ENCODE results near the gene TST. TPM values are rescaled to one million over a fixed set of nuclear protein-coding genes. Genes with fewer than 3 reads are reported as not detected.

Gene TST
- polyA plus RNA-seq, 2 of the 4 experiments (the other 2 are of a cell fraction): 43.2 to 50.1 TPM

DNA sequence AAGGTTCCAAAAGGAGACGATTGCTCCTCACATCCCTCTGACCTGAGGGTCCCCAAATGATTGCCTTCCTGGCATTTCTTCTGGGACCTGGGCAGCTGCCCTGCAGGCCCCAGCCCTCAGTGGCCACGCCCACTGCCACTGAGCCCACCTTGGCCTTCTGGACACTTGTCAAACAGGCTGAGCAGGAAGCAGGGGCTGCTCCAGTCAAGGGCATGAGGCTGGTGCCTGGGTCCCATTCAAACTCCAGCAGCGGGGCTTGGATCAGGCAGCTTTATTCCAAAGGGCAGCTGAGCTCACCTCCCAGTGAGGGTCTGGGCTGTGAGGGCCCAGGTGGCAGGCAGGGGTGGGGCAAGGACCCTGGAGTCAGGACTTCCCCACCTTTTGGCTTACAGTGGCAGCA lies 45.9 kb upstream of the TST start:
- TF ChIP-seq EHMT2 (IDR thresholded peaks at IDR 0.05; ENCODE audit: low read depth) (no peak), ZFP36 (IDR thresholded peaks at IDR 0.05; ENCODE audit: borderline replicate concordance, partially characterized antibody) (no peak), HOXB13 (CRISPR knock-in tag; IDR thresholded peaks at IDR 0.05; ENCODE audit: low read depth) (no peak), SMC3 (IDR thresholded peaks at IDR 0.05) (no peak), MYC (IDR thresholded peaks at IDR 0.05; ENCODE audit: borderline replicate concordance, low read length) (no peak), NR3C1 (IDR thresholded peaks at IDR 0.05) (no peak), POLR2A (IDR thresholded peaks at IDR 0.05; ENCODE audit: low read length) (no peak), FOSB (CRISPR knock-in tag; IDR thresholded peaks at IDR 0.05) (no peak), CBX8 (IDR thresholded peaks at IDR 0.05) (no peak), RNF2 (IDR thresholded peaks at IDR 0.05; ENCODE audit: borderline replicate concordance, low read depth) (no peak), RAD21 (conservative IDR thresholded peaks at IDR 0.05 in 1 of 2, IDR thresholded peaks at IDR 0.05 in 1 of 2) (no peak), HOXB5 (CRISPR knock-in tag; IDR thresholded peaks at IDR 0.05) (no peak)
- TF ChIP-seq, protein P1, sequence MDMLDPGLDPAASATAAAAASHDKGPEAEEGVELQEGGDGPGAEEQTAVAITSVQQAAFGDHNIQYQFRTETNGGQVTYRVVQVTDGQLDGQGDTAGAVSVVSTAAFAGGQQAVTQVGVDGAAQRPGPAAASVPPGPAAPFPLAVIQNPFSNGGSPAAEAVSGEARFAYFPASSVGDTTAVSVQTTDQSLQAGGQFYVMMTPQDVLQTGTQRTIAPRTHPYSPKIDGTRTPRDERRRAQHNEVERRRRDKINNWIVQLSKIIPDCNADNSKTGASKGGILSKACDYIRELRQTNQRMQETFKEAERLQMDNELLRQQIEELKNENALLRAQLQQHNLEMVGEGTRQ (IDR thresholded peaks at IDR 0.05): no peak
- TF ChIP-seq, protein P2, sequence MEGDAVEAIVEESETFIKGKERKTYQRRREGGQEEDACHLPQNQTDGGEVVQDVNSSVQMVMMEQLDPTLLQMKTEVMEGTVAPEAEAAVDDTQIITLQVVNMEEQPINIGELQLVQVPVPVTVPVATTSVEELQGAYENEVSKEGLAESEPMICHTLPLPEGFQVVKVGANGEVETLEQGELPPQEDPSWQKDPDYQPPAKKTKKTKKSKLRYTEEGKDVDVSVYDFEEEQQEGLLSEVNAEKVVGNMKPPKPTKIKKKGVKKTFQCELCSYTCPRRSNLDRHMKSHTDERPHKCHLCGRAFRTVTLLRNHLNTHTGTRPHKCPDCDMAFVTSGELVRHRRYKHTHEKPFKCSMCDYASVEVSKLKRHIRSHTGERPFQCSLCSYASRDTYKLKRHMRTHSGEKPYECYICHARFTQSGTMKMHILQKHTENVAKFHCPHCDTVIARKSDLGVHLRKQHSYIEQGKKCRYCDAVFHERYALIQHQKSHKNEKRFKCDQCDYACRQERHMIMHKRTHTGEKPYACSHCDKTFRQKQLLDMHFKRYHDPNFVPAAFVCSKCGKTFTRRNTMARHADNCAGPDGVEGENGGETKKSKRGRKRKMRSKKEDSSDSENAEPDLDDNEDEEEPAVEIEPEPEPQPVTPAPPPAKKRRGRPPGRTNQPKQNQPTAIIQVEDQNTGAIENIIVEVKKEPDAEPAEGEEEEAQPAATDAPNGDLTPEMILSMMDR (IDR thresholded peaks at IDR 0.05): no peak
- TF ChIP-seq, protein P3, sequence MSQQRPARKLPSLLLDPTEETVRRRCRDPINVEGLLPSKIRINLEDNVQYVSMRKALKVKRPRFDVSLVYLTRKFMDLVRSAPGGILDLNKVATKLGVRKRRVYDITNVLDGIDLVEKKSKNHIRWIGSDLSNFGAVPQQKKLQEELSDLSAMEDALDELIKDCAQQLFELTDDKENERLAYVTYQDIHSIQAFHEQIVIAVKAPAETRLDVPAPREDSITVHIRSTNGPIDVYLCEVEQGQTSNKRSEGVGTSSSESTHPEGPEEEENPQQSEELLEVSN (IDR thresholded peaks at IDR 0.05; ENCODE audit: borderline replicate concordance, low read depth): no peak
- TF ChIP-seq, protein P4, sequence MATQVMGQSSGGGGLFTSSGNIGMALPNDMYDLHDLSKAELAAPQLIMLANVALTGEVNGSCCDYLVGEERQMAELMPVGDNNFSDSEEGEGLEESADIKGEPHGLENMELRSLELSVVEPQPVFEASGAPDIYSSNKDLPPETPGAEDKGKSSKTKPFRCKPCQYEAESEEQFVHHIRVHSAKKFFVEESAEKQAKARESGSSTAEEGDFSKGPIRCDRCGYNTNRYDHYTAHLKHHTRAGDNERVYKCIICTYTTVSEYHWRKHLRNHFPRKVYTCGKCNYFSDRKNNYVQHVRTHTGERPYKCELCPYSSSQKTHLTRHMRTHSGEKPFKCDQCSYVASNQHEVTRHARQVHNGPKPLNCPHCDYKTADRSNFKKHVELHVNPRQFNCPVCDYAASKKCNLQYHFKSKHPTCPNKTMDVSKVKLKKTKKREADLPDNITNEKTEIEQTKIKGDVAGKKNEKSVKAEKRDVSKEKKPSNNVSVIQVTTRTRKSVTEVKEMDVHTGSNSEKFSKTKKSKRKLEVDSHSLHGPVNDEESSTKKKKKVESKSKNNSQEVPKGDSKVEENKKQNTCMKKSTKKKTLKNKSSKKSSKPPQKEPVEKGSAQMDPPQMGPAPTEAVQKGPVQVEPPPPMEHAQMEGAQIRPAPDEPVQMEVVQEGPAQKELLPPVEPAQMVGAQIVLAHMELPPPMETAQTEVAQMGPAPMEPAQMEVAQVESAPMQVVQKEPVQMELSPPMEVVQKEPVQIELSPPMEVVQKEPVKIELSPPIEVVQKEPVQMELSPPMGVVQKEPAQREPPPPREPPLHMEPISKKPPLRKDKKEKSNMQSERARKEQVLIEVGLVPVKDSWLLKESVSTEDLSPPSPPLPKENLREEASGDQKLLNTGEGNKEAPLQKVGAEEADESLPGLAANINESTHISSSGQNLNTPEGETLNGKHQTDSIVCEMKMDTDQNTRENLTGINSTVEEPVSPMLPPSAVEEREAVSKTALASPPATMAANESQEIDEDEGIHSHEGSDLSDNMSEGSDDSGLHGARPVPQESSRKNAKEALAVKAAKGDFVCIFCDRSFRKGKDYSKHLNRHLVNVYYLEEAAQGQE (IDR thresholded peaks at IDR 0.05): no peak
- WGBS (ENCODE audit: missing lambda C conversion rate): 100% methylated on average over 1 of the region's 3 CpGs
- CTCF ChIA-PET: interaction anchor here (1.1 to 1.8 kb wide), 3 partner anchors 12 to 21 kb away, joined by 4 to 6 read pairs (median 4); no protein-coding TSS in a partner anchor
- ATAC-seq: no peak
- H3K9me3 ChIP-seq: no peaks in the 10 kb centered on the region
- H3K27ac ChIP-seq: no peak overlapping the region
- H3K4me1 ChIP-seq: no peaks in the 10 kb centered on the region
- no peak overlapping the region for H3K4me3 ChIP-seq
- H3K4me2 ChIP-seq: no peak overlapping the region
- no peak for DNase-seq (ENCODE audit: low read depth in 1 of 2, low spot score in 1 of 2)
- no peak for FAIRE-seq
- POLR2A ChIA-PET: no interaction called here

DNA sequence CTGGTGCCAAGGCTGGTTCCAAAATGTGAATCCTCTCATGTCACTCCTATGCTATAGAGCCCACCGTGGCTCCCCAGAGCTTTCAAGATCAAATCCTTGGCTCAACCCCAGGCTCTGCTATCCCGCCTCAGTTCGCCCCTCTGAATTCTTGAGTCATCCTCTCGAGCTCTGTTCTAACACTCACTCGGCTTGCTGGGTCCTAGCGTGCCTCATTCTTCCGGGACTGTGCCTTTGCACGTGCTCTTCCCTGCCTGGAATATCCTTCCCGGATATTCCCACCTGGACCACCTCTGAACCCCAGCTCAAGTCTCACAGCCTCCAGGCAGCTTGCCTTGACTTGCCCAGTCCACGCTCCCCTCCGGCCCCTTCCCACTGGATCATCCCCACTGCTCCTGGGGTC lies 45.3 kb upstream of the TST start:
- Histone ChIP-seq H3K4me2 (no peak overlapping the region), H3K4me1 (no peaks in the 10 kb centered on the region), H3K4me3 (no peak overlapping the region), H3K9me3 (no peaks in the 10 kb centered on the region), H3K27ac (no peak overlapping the region)
- WGBS (ENCODE audit: missing lambda C conversion rate): 83% methylated on average over 8 of the region's 11 CpGs
- CTCF ChIA-PET: interaction anchor here (0.8 to 1.1 kb wide), 3 partner anchors 12 to 21 kb away, joined by 3 to 4 read pairs (median 4); no protein-coding TSS in a partner anchor
- TF ChIP-seq, protein P5, sequence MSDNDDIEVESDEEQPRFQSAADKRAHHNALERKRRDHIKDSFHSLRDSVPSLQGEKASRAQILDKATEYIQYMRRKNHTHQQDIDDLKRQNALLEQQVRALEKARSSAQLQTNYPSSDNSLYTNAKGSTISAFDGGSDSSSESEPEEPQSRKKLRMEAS (IDR thresholded peaks at IDR 0.05): no peak
- TF ChIP-seq TFCP2L1 (CRISPR knock-in tag; IDR thresholded peaks at IDR 0.05): no peak
- TF ChIP-seq HDAC2 (IDR thresholded peaks at IDR 0.05): no peak
- no peak for TF ChIP-seq CHD2 (IDR thresholded peaks at IDR 0.05; ENCODE audit: low read length, partially characterized antibody)
- TF ChIP-seq CBX2 (IDR thresholded peaks at IDR 0.05; ENCODE audit: borderline replicate concordance, low read depth): no peak
- no peak for FAIRE-seq
- no peak for ATAC-seq
- DNase-seq (ENCODE audit: low read depth in 1 of 2, low spot score in 1 of 2): no peak
- POLR2A ChIA-PET: no interaction called here
